H1 (cell line): ENCODE data around the gene ZNF536. TPM values are rescaled to one million over a fixed set of nuclear protein-coding genes. Genes with fewer than 3 reads are reported as not detected.

Source experiments
- CTCF ChIA-PET: fragments of 300-600 bp; sonication (Branson Sonifier 250); formaldehyde crosslinking; loops from one replicate; lab custom pipeline; 2021; ENCODE audit not compliant: partially characterized antibody; lab: Charles Lee
- POLR2A ChIA-PET: fragments of 300-600 bp; sonication (Branson Sonifier 250); formaldehyde crosslinking; loops from one replicate; lab custom pipeline; 2021; ENCODE audit warnings: inconsistent platforms; ENCODE audit not compliant: partially characterized antibody; lab: Charles Lee
- DNase-seq, 2 experiments: peaks; one replicate each; pipeline versions ENCODE4 v3.0.0 to v3.0.0-alpha.2; 2010 to 2022; ENCODE audit warnings: low spot score in 2 of 2, low read depth in 1 of 2, mixed read lengths in 1 of 2
- FAIRE-seq: peaks from 2 replicates; lab custom pipeline; 2011; peaks lifted over from hg19 to GRCh38; lab: Jason Lieb, UNC
- H2AFZ ChIP-seq: 2 replicates; pipeline ENCODE4 v1.8.1; 2012; ENCODE audit warnings: low read length, inconsistent platforms
- H2AK5ac ChIP-seq: 2 replicates; pipeline ENCODE4 v1.6.1; 2013; ENCODE audit warnings: low read depth, low read length
- H2BK120ac ChIP-seq: replicated peaks from 2 replicates; pipeline ENCODE3; 2013; ENCODE audit warnings: low read depth, low read length, inconsistent platforms
- H2BK12ac ChIP-seq: 2 replicates; pipeline ENCODE4 v1.6.1; 2013; ENCODE audit warnings: low read depth, low read length
- H2BK15ac ChIP-seq: 2 replicates; pipeline ENCODE4 v1.6.1; 2013; ENCODE audit warnings: low read length
- H2BK20ac ChIP-seq: 2 replicates; pipeline ENCODE4 v1.6.1; 2013; ENCODE audit warnings: low read length
- H2BK5ac ChIP-seq: 2 replicates; pipeline ENCODE4 v1.6.1; 2013; ENCODE audit warnings: low read depth, low read length
- H3K14ac ChIP-seq: 2 replicates; pipeline ENCODE4 v1.6.1; 2013; ENCODE audit warnings: inconsistent platforms; ENCODE audit not compliant: insufficient read length
- H3K18ac ChIP-seq: 2 replicates; pipeline ENCODE4 v1.6.1; 2013; ENCODE audit warnings: low read length; ENCODE audit errors: extremely low read depth
- H3K23ac ChIP-seq: 2 replicates; pipeline ENCODE4 v1.6.1; 2013; ENCODE audit warnings: inconsistent platforms; ENCODE audit not compliant: insufficient read length
- H3K23me2 ChIP-seq: 2 replicates; pipeline ENCODE4 v1.6.1; 2013; ENCODE audit warnings: low read depth, low read length
- H3K27ac ChIP-seq: 2 replicates; pipeline ENCODE4 v1.6.1; 2011; ENCODE audit warnings: low read depth, low read length, inconsistent platforms
- H3K27me3 ChIP-seq, 4 experiments: replicated peaks in 1 of 4; 1 replicate in 1 of 4; 2 replicates in 3 of 4; pipeline versions ENCODE4 v1.6.1 to v1.8.1; 2011 to 2013; ENCODE audit warnings: low read length in 3 of 4, mild to moderate bottlenecking in 3 of 4, inconsistent platforms in 2 of 4, mixed read lengths in 2 of 4, moderate library complexity in 1 of 4; ENCODE audit not compliant: control insufficient read depth in 3 of 4, insufficient read depth in 3 of 4; ENCODE audit errors: extremely low read depth in 1 of 4
- H3K36me3 ChIP-seq, 4 experiments: 2 replicates each; pipeline versions ENCODE4 v1.6.1 to v1.8.1; 2011 to 2013; ENCODE audit warnings: mild to moderate bottlenecking in 4 of 4, low read length in 3 of 4, moderate library complexity in 2 of 4, control low read depth in 1 of 4, inconsistent platforms in 1 of 4; ENCODE audit not compliant: insufficient read depth in 4 of 4, control insufficient read depth in 2 of 4
- H3K4ac ChIP-seq: replicated peaks from 2 replicates; pipeline ENCODE3; 2013; ENCODE audit warnings: low read length, low read depth, mixed read lengths, inconsistent platforms; ENCODE audit not compliant: insufficient read length
- H3K4me1 ChIP-seq, 4 experiments: replicated peaks in 1 of 4; 1 replicate in 1 of 4; 2 replicates in 3 of 4; pipeline versions ENCODE4 v1.6.1 to v1.8.1; 2011 to 2013; ENCODE audit warnings: low read length in 3 of 4, inconsistent platforms in 2 of 4, mixed read lengths in 1 of 4; ENCODE audit not compliant: insufficient read depth in 4 of 4, control insufficient read depth in 3 of 4
- H3K4me2 ChIP-seq, 2 experiments: 2 replicates each; pipeline versions ENCODE4 v1.6.1 to v1.8.1; 2011 to 2013; ENCODE audit warnings: low read depth in 2 of 2, low read length in 2 of 2, control low read depth in 1 of 2, inconsistent platforms in 1 of 2, mild to moderate bottlenecking in 1 of 2; ENCODE audit not compliant: insufficient read depth in 1 of 2
- H3K4me3 ChIP-seq, 4 experiments: fragments of 200-600, 300-600 bp in 1 of 4; sonication (generic), shearing (Covaris generic), sonication (Bioruptor Twin) in 1 of 4; 2 replicates each; pipeline versions ENCODE4 v1.5.1 to v1.8.1; 2011 to 2016; ENCODE audit warnings: low read length in 4 of 4, low read depth in 3 of 4, control low read depth in 2 of 4, inconsistent platforms in 2 of 4, mild to moderate bottlenecking in 2 of 4, mixed read lengths in 1 of 4, moderate library complexity in 1 of 4; ENCODE audit not compliant: insufficient read depth in 2 of 4; ENCODE audit errors: extremely low read depth in 1 of 4
- H3K56ac ChIP-seq: replicated peaks from 2 replicates; pipeline ENCODE3; 2013; ENCODE audit warnings: low read depth, mild to moderate bottlenecking, mixed read lengths, low read length, inconsistent platforms; ENCODE audit not compliant: insufficient read length
- H3K79me1 ChIP-seq: 2 replicates; pipeline ENCODE4 v1.6.1; 2013; ENCODE audit warnings: low read depth, low read length, control low read depth
- H3K79me2 ChIP-seq, 2 experiments: 2 replicates each; pipeline versions ENCODE4 v1.6.1 to v1.8.1; 2012 to 2013; ENCODE audit warnings: low read length in 2 of 2, mild to moderate bottlenecking in 2 of 2, inconsistent platforms in 1 of 2; ENCODE audit not compliant: insufficient read depth in 2 of 2, control insufficient read depth in 1 of 2
- H3K9ac ChIP-seq, 4 experiments: replicated peaks in 1 of 4; 1 replicate in 1 of 4; 2 replicates in 3 of 4; pipeline versions ENCODE4 v1.6.1 to v1.8.1; 2011 to 2013; ENCODE audit warnings: low read depth in 3 of 4, low read length in 3 of 4, control low read depth in 2 of 4, mild to moderate bottlenecking in 2 of 4, moderate library complexity in 2 of 4, inconsistent platforms in 1 of 4; ENCODE audit errors: extremely low read depth in 1 of 4
- H3K9me3 ChIP-seq, 2 experiments: 2 replicates each; pipeline versions ENCODE4 v1.6.1 to v1.8.1; 2012 to 2013; ENCODE audit warnings: mild to moderate bottlenecking in 2 of 2, moderate library complexity in 2 of 2, control low read depth in 1 of 2, inconsistent platforms in 1 of 2, low read depth in 1 of 2, low read length in 1 of 2, mixed read lengths in 1 of 2; ENCODE audit not compliant: insufficient read depth in 2 of 2
- H4K20me1 ChIP-seq, 2 experiments: replicated peaks in 1 of 2; 2 replicates each; pipeline versions ENCODE3 to v1.8.1; 2011 to 2013; ENCODE audit warnings: inconsistent platforms in 2 of 2, low read length in 2 of 2, mild to moderate bottlenecking in 1 of 2; ENCODE audit not compliant: insufficient read depth in 2 of 2, control insufficient read depth in 1 of 2
- H4K5ac ChIP-seq: 2 replicates; pipeline ENCODE4 v1.6.1; 2013; ENCODE audit warnings: low read length, low read depth, mixed read lengths, inconsistent platforms; ENCODE audit not compliant: insufficient read length
- H4K8ac ChIP-seq: 2 replicates; pipeline ENCODE4 v1.8.0; 2013; ENCODE audit warnings: mild to moderate bottlenecking, moderate library complexity, low read length, inconsistent platforms; ENCODE audit not compliant: insufficient read depth; ENCODE audit errors: extremely low read depth
- H4K91ac ChIP-seq: replicated peaks from 2 replicates; pipeline ENCODE3; 2013; ENCODE audit warnings: low read length, mixed read lengths, inconsistent platforms; ENCODE audit not compliant: insufficient read length
- ASH2L ChIP-seq: fragments of 200-600, 300-600 bp; sonication (generic); IDR thresholded peaks from one replicate; pipeline ENCODE4 v1.7.1; 2017; ENCODE audit warnings: low read length
- CBX8 ChIP-seq: fragments of 300-800, 300-1000 bp; sonication (generic); IDR thresholded peaks from 2 replicates; pipeline ENCODE4 v1.7.1; 2016; ENCODE audit warnings: low read depth, low read length, borderline replicate concordance
- CHD2 ChIP-seq: IDR thresholded peaks from 2 replicates; pipeline ENCODE4 v1.6.1; 2012; ENCODE audit warnings: low read length, improper control_type of control experiment
- CTBP2 ChIP-seq: IDR thresholded peaks from 2 replicates; pipeline ENCODE4 v1.7.0; 2011; ENCODE audit warnings: borderline replicate concordance, mild to moderate bottlenecking, moderate library complexity, mixed read lengths, low read length; ENCODE audit not compliant: insufficient read depth, insufficient read length
- EGR1 ChIP-seq: IDR thresholded peaks from 2 replicates; pipeline ENCODE4 v1.6.1; 2011; ENCODE audit warnings: low read depth, low read length, borderline replicate concordance
- GTF2F1 ChIP-seq: IDR thresholded peaks from 2 replicates; pipeline ENCODE4 v1.6.1; 2012; ENCODE audit warnings: low read depth, low read length, improper control_type of control experiment, borderline replicate concordance
- HDAC6 ChIP-seq: IDR thresholded peaks from one replicate; pipeline ENCODE4 v1.7.1; 2012; ENCODE audit warnings: low read depth, mild to moderate bottlenecking, inconsistent platforms, low read length, moderate library complexity
- MAFK ChIP-seq: IDR thresholded peaks from 2 replicates; pipeline ENCODE4 v1.6.1; 2012; ENCODE audit warnings: low read depth, mild to moderate bottlenecking, improper control_type of control experiment, low read length
- PHF8 ChIP-seq: fragments of 200-600 bp; sonication (generic); conservative IDR thresholded peaks from 2 replicates; pipeline ENCODE4 v1.7.1; 2012; ENCODE audit warnings: low read depth, mild to moderate bottlenecking, inconsistent platforms, low read length, moderate library complexity
- SAP30 ChIP-seq: fragments of 300-600 bp; sonication (generic); IDR thresholded peaks from 2 replicates; pipeline ENCODE4 v1.7.1; 2012; ENCODE audit warnings: low read length, moderate library complexity, mild to moderate bottlenecking, inconsistent platforms; ENCODE audit not compliant: insufficient read depth, insufficient replicate concordance
- SIN3A ChIP-seq, 2 experiments: IDR thresholded peaks in 1 of 2; conservative IDR thresholded peaks in 1 of 2; 2 replicates each; pipeline ENCODE4 v1.6.1; 2011 to 2012; ENCODE audit warnings: low read length in 2 of 2, improper control_type of control experiment in 1 of 2, low read depth in 1 of 2, mild to moderate bottlenecking in 1 of 2
- SIRT6 ChIP-seq: IDR thresholded peaks from one replicate; pipeline ENCODE4 v1.7.1; 2012; ENCODE audit warnings: low read length, inconsistent platforms
- SUZ12 ChIP-seq: fragments of 200-600 bp; sonication (generic); IDR thresholded peaks from 2 replicates; pipeline ENCODE4 v1.6.1; 2012; ENCODE audit warnings: mild to moderate bottlenecking, inconsistent platforms, low read length, moderate library complexity, mixed read lengths
- USF2 ChIP-seq: IDR thresholded peaks from 2 replicates; pipeline ENCODE4 v1.6.1; 2011; ENCODE audit warnings: low read length, improper control_type of control experiment
- WGBS, 2 experiments: shearing (Covaris generic) in 1 of 2; methylation state at CpG; one replicate each; pipeline versions ENCODE4 v1.1.6 to v1.1.7; 2013 to 2015; ENCODE audit warnings: low lambda C conversion rate in 2 of 2, mixed read lengths in 2 of 2, inconsistent platforms in 1 of 2, low coverage in 1 of 2, missing lambda C conversion rate in 1 of 2; ENCODE audit not compliant: insufficient replicate concordance in 2 of 2, insufficient coverage in 1 of 2, insufficient read length in 1 of 2; ENCODE audit errors: extremely low coverage in 1 of 2, missing lambda C conversion rate in 1 of 2; 5-methylcytosine and 5-hydroxymethylcytosine counted together
- polyA plus RNA-seq, 7 experiments: library from polyadenylated mRNA; depleted of rRNA in 3 of 7; stranded (reverse) in 5 of 7; unstranded in 2 of 7; fragments of >200 nt in 5 of 7; fragments of 200-250 nt in 2 of 7; gene quantifications; 1 replicate in 5 of 7; 2 replicates in 1 of 7; 4 replicates in 1 of 7; pipeline versions ENCODE4 v1.2.1 to v1.2.3, GENCODE V29; 2011 to 2013; ENCODE audit warnings: missing spikeins in 2 of 7, mixed read lengths in 2 of 7
- total RNA-seq: library from RNA; stranded (reverse); fragmentation: NEBNext Ultra II Directional; extraction: Animal tissue kit (Norgen Biotek cat#: 25700); gene quantifications from 2 replicates; pipeline ENCODE4 v1.2.1, GENCODE V29; 2021

The ZNF536 gene
- total and polyA plus RNA-seq, 2 of the 8 experiments (the other 6 are each of a cell fraction or from before 2014, with no cell fraction given): 0.09 to 0.11 TPM

DNA sequence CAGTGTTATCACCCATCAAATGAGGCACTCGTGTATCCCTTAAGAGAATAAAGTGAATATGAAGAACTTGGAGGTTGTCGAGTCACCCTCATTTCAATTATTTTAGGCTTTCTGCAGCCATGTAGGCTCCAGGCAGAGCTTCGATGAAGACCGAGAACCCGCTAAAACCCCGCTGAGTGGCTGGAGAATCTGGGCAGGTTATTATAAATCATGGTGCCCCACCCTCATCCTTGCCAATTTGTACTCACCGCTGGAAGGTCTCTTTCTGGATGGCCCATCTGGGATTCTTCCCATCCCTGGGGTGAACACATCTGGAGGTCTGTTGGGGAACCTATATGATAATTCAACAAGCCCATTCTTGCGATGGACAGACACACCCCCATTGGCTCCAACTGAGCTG, 190.8 kb downstream of the ZNF536 start:
- no peak overlapping the region for H3K23ac ChIP-seq
- H3K4ac ChIP-seq: no peak overlapping the region
- no peak overlapping the region for H3K14ac ChIP-seq
- H2BK120ac ChIP-seq: no peak overlapping the region
- no peak overlapping the region for H2AK5ac ChIP-seq
- peaks cover 9 to 28% (median 19%) of the 10 kb centered on the region in 4 experiments for H3K4me1 ChIP-seq
- no peak overlapping the region for H2BK20ac ChIP-seq
- ChIA-PET CTCF (no interaction called here), POLR2A (no interaction called here)
- no peak overlapping the region for H3K27ac ChIP-seq
- no peaks in the 10 kb centered on the region for H3K79me1 ChIP-seq
- H4K20me1 ChIP-seq: no peaks in the 10 kb centered on the region
- no peaks in the 10 kb centered on the region for H3K79me2 ChIP-seq
- no peak overlapping the region for H4K8ac ChIP-seq
- no peak overlapping the region for H3K4me2 ChIP-seq
- H2AFZ ChIP-seq: no peak overlapping the region
- no peak overlapping the region for H2BK15ac ChIP-seq
- no peaks in the 10 kb centered on the region for H3K36me3 ChIP-seq
- H2BK5ac ChIP-seq: no peak overlapping the region
- no peaks in the 10 kb centered on the region for H3K9me3 ChIP-seq
- no peak overlapping the region for H3K9ac ChIP-seq
- no peak overlapping the region for H4K5ac ChIP-seq
- no peaks in the 10 kb centered on the region for H3K23me2 ChIP-seq
- H3K56ac ChIP-seq: no peak overlapping the region
- FAIRE-seq: no peak
- H3K18ac ChIP-seq: no peak overlapping the region
- no peak overlapping the region for H4K91ac ChIP-seq
- no peak for DNase-seq
- no peak overlapping the region for H3K4me3 ChIP-seq
- no peaks in the 10 kb centered on the region for H3K27me3 ChIP-seq
- 94% methylated on average over 8 of the region's 8 CpGs; no CpG with 5 or more reads in 1 of the 2 experiments for WGBS, 2 experiments
- H2BK12ac ChIP-seq: no peak overlapping the region
- TF ChIP-seq SIN3A (conservative IDR thresholded peaks at IDR 0.05 in 1 of 2, IDR thresholded peaks at IDR 0.05 in 1 of 2; ENCODE audit: low read depth in 1 of 2, low read length in 2 of 2) (no peak), USF2 (no peak), HDAC6 (no peak), PHF8 (no peak), CTBP2 (no peak), ASH2L (no peak), CBX8 (no peak), MAFK (no peak), CHD2 (no peak), SAP30 (no peak), EGR1 (no peak), SUZ12 (no peak), SIRT6 (no peak), GTF2F1 (no peak)
